ENCODE measurements around the gene ATP8B4.

Gene ATP8B4

GRCh38 chr15:50084932-50085331 is 34.1 kb downstream of the ATP8B4 start:
- no peak for TF ChIP-seq CTCF (IDR thresholded peaks at IDR 0.05; ENCODE audit: low read depth, low read length)
- H3K4me3 ChIP-seq (ENCODE audit: low read depth, low read length): no peak overlapping the region

- TF ChIP-seq CTCF (IDR thresholded peaks at IDR 0.05; ENCODE audit: low read depth, low read length): no peak
- H3K4me3 ChIP-seq (ENCODE audit: low read depth, low read length): no peak overlapping the region
Measured at GRCh38 chr15:50083424-50084025, 35.5 kb downstream of the ATP8B4 start.

- H3K4me3 ChIP-seq (ENCODE audit: low read depth, low read length): no peak overlapping the region
- TF ChIP-seq CTCF (IDR thresholded peaks at IDR 0.05; ENCODE audit: low read depth, low read length): no peak
Measured at GRCh38 chr15:50082066-50082465, 37.0 kb downstream of the ATP8B4 start.

- no peak overlapping the region for H3K4me3 ChIP-seq (ENCODE audit: low read depth, low read length)
- TF ChIP-seq CTCF (IDR thresholded peaks at IDR 0.05; ENCODE audit: low read depth, low read length): no peak
Measured at GRCh38 chr15:50077651-50078050, 41.4 kb downstream of the ATP8B4 start.

GRCh38 chr15:50077176-50077575 is 41.9 kb downstream of the ATP8B4 start:
- no peak overlapping the region for H3K4me3 ChIP-seq (ENCODE audit: low read depth, low read length)
- TF ChIP-seq CTCF (IDR thresholded peaks at IDR 0.05; ENCODE audit: low read depth, low read length): no peak

- H3K4me3 ChIP-seq (ENCODE audit: low read depth, low read length): no peak overlapping the region
- no peak for TF ChIP-seq CTCF (IDR thresholded peaks at IDR 0.05; ENCODE audit: low read depth, low read length)
Measured at GRCh38 chr15:50075319-50075718, 43.7 kb downstream of the ATP8B4 start.

- TF ChIP-seq CTCF (IDR thresholded peaks at IDR 0.05; ENCODE audit: low read depth, low read length): no peak
- no peak overlapping the region for H3K4me3 ChIP-seq (ENCODE audit: low read depth, low read length)
Measured at GRCh38 chr15:50071551-50072258, 47.3 kb downstream of the ATP8B4 start.

Measured in WI38 (cell line).